HTR-8/SVneo (cell line): ENCODE data around the gene DEPDC1B.
"Not testable (repeated sequence)": the region's sequence is repeated elsewhere in the genome, so short reads cannot be mapped to it uniquely, and the experiment has no call there.

Source experiments
- DNase-seq: peaks from one replicate; pipeline ENCODE4 v3.0.0; 2011; ENCODE audit warnings: low spot score, mixed read lengths; ENCODE audit not compliant: insufficient read length
- FAIRE-seq: peaks from 2 replicates; lab custom pipeline; 2011; peaks lifted over from hg19 to GRCh38; lab: Jason Lieb, UNC

DEPDC1B gene

DNA sequence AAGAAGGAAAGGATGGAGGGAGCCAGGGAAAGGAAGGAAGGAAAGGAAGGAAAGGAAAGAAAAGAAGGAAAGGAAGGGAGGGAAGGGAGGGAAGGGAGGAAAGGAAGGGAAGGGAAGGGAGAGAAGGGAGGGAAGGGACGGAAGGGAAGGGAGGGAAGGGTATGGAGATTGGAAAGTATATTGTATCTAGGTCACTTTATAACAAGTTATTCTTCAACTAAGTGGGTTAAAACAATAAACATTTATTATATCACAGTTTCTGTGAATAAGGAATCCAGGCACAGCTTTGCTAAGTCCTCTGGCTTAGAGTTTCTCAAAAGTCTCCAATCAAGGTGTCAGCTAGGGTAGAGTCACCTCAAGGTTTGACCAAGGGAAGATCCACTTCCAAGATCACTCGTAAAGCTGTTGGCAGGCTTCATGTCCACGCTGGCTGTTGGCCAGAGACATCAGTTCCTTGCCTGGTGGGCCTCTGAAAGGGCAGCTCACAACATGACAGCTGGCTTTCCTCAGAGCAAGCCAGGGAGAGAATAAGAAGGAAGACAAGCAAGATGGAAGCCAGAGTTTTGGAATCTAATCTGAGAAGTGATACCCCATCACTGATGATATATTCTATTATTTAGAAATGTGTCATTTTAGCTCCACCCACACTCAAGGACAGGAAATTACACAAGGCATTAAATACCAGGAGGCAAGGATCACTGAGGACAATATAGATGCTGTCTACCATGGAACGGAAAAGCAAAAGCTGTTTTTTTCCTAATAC is 105.1 kb downstream of the DEPDC1B start:
- no peak for DNase-seq
- no peak for FAIRE-seq

DNA sequence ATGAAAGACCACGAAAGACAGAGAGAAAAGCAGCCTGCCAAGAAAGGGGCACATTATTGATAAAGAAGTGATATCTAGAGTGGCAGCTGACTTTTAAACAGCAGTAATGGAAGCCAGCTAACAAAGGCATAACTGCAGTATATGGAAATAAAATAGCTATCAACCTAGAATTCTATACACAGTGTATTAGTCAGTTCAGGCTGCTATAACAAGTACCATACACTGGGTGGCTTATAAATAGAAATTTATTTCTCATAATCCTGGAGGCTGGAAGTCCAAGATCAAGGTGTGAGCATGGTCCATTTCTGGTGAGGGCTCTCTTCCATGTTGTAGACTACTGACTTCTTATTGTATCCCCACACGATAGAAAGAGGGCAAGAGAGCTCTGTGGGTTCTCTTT is 109.8 kb downstream of the DEPDC1B start:
- FAIRE-seq (no peak), DNase-seq (no peak)

DNA sequence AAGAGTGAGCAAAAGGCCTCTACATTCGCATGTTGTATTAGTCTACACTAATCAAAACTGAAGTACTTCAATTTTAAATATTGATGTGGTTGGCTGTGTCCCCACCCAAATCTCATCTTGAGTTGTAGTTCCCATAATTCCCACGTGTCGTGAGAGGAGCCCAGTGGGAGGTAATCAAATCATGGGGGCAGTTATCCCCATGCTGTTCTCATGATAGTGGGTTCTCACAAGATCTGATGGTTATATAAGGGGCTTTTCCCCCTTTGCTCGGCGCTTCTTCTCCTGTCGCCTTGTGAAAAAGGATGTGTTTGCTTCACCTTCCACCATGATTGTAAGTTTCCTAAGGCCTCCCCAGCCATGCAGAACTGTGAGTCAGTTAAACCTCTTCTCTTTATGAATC is 112.7 kb downstream of the DEPDC1B start:
- not testable (repeated sequence) for DNase-seq, FAIRE-seq

DNA sequence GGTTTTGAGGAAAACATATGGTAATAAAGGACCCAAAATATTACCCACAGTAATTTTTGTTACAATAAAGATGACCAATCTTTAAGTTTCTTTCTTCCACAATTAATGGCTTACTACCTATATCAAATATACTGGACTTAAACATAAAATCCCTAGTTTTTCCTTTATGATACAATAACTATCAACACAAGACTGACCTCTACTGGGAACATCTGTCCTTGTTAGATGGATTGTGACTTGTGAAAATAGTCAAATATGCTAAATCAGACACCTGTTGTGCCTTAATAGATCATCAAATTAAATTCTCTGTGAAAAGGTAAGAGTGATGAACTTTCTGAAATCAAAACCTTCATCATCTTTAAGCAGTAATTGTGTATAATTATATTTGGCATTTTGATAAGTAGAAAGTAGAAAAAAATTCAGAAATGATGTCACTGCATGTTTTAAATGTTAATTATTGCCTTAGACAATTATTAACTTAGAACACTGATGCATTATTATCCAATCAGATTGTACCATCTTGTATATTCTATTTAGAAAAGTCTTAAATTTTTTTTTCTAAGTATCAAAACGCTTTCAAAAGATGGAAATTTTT is 113.6 kb downstream of the DEPDC1B start:
- FAIRE-seq = no peak
- peak; percentile 8 for DNase-seq

DNA sequence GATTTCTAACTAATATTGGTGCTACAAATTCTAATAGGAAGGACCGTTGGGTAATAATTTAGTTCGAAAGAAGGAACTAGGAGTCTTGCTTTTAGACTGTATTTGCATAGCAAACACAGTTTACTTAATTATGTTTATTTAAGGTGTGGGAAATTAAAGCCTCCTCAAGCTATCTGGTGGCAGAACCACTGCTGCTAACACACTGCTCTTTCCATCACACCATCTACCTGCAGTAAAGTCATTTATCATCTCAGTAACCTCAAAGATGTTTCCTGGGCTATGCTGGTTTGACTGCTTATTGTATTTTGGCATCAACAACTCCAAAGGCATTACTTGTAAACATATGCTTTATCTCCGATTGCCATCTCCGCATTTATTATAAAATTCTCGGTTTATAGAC is 114.3 kb downstream of the DEPDC1B start:
- DNase-seq (no peak), FAIRE-seq (no peak)

DNA sequence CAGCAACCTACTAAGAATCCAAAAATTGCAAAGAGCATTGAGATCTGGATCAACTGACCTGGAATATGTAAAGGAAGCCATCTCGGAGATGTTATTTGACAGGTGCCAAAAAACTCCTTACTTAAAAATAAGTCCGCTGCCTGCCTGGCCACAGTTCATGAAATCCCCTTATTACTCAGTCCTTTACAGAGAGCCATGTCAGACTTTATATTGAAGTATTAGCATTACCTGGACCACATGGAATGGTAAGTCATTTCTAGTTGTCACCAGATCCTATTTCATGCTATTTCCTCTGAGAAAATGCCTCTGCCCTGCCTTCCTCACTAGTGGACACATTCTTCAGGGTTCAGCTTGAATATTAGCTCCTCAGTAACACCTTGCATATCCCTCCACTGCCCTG is 115.7 kb downstream of the DEPDC1B start:
- DNase-seq (no peak), FAIRE-seq (no peak)

DNA sequence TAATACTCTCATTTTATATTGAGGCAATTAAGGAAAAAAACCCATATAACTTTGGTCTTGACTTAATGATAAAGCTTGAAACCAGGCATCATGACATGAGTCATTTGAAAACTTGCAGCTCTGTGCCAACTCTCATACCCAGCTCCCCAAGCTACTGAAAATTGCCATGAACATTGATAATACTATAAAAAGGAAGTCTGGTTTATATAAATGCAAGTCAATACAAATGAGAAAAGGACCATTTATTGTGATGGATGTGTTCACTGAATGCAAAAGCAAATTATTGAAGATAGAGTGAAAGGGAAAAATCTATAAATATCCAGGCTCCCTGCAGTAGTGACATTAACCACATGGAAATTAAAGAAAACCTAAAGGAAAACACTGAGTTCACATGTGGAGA is 116.3 kb downstream of the DEPDC1B start:
- no peak for FAIRE-seq
- DNase-seq = no peak

DNA sequence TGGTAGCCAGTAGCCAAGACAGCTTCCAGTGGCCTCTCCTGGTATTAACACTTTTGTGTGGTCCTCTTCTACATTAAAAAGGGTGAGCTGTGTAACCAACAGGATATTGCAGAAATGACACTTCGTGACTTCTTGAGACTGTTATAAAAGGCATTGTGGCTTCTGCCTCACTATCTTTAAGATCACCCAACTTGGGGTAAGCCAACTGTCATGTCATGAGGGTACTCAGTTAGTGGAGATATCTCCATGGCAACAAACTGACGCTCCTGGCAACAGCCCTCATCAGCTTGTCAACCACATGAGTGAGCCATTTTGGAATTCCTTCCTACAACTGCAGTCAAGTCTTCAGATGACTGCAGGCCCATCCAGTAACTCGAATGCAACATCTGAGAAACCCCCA is 121.7 kb downstream of the DEPDC1B start:
- DNase-seq (no peak), FAIRE-seq (no peak)

DNA sequence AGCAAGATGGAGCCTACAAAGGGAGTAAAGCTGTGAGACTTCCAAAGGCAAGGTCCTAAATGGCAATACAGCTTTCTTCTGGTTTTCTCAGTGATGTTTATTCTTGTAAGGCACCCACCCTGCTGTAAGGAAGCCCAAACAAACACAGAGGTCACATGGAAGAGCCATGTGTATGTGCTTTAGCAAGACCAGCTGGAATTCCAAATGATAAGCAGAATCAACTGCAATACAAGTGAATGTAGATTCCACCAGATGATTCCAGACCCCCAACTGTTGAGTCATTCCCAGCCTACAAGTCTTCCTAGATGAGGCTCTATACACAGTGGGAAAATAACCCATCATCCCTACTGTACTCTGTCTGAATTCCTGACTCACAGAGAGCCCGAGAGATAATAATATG is 122.8 kb downstream of the DEPDC1B start:
- FAIRE-seq = no peak

DNA sequence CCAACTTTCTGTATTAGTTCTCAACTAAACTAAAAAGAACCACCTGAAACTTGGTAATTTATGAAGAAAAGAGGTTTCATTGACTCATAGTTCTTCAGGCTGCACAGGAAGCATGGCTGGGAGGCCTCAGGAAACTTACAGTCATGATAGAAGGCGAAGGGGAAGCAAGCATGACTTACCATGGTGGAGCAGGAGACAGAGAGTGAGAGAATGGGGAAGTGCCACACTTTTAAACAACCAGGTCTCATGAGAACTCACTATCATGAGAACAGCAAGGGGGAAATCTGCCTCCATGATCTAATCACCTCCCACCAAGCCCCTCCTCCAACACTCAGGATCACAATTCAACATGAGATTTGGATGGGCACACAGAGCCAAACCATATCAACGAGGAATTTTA is 123.5 kb downstream of the DEPDC1B start:
- FAIRE-seq = no peak

More for the DNA sequence above, 122.8 kb downstream of the DEPDC1B start:
- no peak for DNase-seq

DNA sequence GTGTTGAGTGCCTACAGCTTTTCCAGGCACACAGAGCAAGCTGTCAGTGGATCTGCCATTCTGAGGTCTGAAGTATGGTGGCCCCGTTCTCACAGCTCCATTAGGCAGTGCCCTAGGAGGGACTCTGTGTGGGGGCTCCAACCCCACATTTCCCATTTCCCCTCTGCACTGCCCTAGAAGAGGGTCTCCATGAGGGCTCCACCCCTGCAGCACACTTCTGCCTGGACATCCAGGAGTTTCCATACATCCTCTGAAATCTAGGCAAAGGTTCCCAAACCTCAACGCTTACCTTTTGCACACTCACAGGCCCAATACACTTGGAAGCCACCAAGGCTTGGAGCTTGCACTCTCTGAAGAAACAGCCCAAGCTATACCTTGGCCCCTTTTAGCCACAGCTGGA is 131.3 kb downstream of the DEPDC1B start:
- DNase-seq (no peak), FAIRE-seq (no peak)

More for the DNA sequence above, 123.5 kb downstream of the DEPDC1B start:
- DNase-seq = no peak

DNA sequence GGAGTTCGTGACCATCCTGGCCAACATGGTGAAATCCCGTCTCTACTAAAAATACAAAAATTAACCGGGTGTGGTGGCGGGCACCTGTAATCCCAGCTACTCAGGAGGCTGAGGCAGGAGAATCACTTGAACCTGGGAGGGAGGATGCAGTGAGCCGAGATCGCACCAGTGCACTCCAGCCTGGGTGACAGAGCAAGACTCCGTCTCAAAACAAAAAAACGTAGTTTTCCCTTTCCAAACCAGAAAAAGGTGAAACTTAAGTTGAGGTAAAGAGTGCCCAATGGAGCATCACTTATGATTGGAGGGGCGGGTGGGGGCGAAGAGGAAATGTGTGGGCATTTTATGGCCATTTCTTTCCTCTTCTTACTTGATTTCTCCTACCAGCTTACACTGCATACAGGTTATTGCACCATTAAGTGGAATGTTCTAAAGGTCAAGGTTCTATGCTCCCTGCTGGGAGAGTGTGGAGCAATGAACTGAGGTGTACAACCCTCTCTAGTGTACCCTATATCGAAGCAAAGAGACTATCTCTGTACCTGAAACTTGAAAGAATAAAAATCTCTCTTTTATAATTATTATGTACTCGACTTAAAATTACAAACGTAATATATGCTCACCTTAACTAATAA is 136.2 kb downstream of the DEPDC1B start:
- no peak for DNase-seq
- no peak for FAIRE-seq

DNA sequence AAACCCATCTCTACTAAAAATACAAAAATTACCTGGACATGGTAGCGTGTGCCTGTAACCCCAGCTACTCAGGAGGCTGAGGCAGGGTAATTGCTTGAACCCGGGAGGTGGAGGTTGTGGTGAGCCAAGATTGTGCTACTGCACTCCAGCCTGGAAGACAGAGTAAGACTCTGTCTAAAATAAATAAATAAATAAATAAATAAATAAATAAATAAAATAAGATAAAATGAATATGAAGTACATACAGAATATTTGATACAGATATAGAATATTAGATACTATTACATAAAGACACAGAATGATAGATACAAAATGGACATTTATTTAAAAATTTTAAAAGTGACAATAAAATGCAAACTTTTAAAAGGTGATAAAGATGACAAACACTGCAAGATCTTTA is 146.7 kb downstream of the DEPDC1B start:
- FAIRE-seq = not testable (repeated sequence)

DNA sequence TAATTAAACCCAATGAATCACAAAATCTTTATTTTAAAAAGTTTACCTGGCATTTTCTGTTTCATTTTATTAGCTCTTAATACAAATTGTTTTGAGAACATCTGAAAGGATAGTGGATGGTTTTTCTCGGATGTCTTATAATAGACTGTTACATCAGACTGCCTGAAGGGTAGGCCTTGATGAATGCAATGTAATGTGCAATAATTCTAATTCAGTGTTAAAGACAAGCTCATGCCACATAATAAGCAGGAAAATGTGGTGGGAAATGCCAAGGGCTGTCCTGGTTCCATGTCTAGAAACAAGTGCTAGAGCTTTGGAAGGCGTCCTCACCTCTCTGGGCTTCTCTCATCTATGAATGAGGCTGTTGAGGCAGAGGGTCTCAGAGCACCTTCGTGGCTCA is 148.1 kb downstream of the DEPDC1B start:
- DNase-seq = no peak
- no peak for FAIRE-seq

More for the DNA sequence above, 146.7 kb downstream of the DEPDC1B start:
- DNase-seq = not testable (repeated sequence)

DNA sequence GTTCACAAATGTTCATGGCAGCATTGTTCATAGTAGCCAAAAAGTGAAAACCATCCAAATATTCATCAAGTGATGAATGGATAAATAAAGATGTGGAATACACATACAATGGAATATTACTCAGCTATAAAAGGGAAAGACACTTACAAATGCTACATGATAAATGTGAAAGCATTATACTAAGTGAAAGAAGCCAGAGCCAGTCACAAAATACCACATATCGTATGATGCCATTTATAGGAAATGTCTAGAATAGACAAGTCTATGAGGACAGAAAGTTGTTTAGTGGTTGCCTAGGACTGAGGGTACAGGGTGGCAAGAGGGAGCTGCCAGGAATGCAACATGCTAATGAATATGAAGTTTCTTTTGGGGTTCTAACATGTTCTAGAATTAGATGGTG is 148.7 kb downstream of the DEPDC1B start:
- DNase-seq = no peak
- FAIRE-seq = no peak

DNA sequence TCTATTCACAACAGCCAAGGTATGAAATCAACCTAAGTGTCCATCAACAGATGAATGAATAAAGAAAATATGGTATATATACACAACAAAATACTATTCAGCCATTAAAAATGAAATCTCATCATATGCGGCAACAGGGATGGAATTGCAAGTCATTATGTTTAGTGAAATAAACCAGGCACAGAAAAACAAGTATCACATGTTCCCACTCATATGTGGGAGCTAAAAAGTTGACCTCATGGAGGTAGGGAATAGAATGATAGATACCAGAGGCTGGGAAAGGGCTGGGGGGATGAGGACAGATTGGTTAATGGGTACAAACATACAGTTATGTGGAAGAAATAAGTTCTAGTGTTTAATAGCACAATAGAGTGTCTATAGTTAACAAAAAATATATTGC is 149.7 kb downstream of the DEPDC1B start:
- no peak for DNase-seq
- no peak for FAIRE-seq

DNA sequence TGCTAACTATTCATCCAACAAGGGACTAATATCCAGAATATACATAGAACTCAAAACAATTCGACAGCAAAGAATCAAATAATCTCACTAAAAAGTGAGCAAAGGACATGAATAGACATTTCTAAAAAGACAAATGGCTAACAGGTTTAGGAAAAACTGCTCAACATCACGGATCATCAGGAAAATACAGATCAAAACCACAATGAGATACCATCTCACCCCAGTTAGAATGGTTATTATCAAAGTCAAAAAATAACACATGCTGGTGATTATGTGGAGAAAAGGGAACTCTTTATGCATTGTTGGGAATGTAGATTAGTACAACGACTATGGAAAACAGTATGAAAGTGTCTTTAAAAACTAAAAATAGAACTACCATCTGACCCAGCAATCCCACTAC is 150.1 kb downstream of the DEPDC1B start:
- DNase-seq = no peak

More for the DNA sequence above, 150.1 kb downstream of the DEPDC1B start:
- FAIRE-seq = no peak
